ENCODE measurements around the gene WWOX. TPM values are rescaled to one million over a fixed set of nuclear protein-coding genes. Genes with fewer than 3 reads are reported as not detected.

Gene WWOX
- total RNA-seq, 1 donor from 2014 or later = 7.3 TPM

DNA sequence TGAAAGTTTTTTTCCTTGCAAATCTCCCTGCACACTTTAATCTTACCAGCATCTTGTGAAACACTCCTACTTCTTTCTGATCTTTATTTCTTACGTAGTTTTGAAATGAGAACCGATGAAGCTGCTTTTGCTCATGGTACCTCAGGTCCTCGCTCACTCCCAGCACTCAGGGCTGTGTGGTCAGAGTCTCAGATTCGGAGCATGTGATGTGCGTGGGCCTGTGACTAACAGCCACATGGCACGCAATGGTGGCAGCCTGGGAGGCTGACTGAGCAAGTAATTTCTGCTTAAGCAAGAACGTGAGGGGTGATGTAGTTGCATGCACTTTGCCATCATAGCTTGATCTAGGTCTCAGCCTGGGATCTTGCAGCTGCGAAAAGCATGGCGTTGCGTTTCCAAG, 876.8 kb downstream of the WWOX start:
- no peak overlapping the region for H3K9ac ChIP-seq (ENCODE audit: low read length)
- Mint-ChIP-seq H3K27me3 (ENCODE audit: low read depth, unreplicated experiment) (peaks cover 31% of the 10 kb centered on the region), H3K27ac (ENCODE audit: unreplicated experiment) (no peak overlapping the region), H3K4me1 (ENCODE audit: low read depth, unreplicated experiment) (no peaks in the 10 kb centered on the region), H3K36me3 (ENCODE audit: low read depth, unreplicated experiment) (no peaks in the 10 kb centered on the region), H3K9me3 (ENCODE audit: unreplicated experiment) (no peaks in the 10 kb centered on the region), H3K4me3 (ENCODE audit: unreplicated experiment) (no peak overlapping the region)
- H3K27me3 ChIP-seq (ENCODE audit: insufficient read depth, low read length) = no peaks in the 10 kb centered on the region
- H3K79me2 ChIP-seq (ENCODE audit: insufficient read depth, low read length) = no peaks in the 10 kb centered on the region
- no peaks in the 10 kb centered on the region for H3K4me1 ChIP-seq (ENCODE audit: insufficient read depth, low read length)
- H3K36me3 ChIP-seq (ENCODE audit: insufficient read depth, low read length) = no peaks in the 10 kb centered on the region
- H3K9me3 ChIP-seq (ENCODE audit: insufficient read depth, low read depth, low read length) = no peaks in the 10 kb centered on the region
- H3K4me3 ChIP-seq (ENCODE audit: insufficient read depth, low read depth, low read length) = no peak overlapping the region
- no peak overlapping the region for H3K27ac ChIP-seq (ENCODE audit: low read depth, low read length)
- no peaks in the 10 kb centered on the region for H4K20me1 ChIP-seq (ENCODE audit: insufficient read depth, low read length)
- FAIRE-seq (no peak), DNase-seq (ENCODE audit: low read depth) (no peak)
- H2AFZ ChIP-seq (ENCODE audit: low read depth, low read length) = no peak overlapping the region
- no peak for TF ChIP-seq EZH2 (IDR thresholded peaks at IDR 0.05; ENCODE audit: insufficient read depth, low read length)
- TF ChIP-seq, protein P1, sequence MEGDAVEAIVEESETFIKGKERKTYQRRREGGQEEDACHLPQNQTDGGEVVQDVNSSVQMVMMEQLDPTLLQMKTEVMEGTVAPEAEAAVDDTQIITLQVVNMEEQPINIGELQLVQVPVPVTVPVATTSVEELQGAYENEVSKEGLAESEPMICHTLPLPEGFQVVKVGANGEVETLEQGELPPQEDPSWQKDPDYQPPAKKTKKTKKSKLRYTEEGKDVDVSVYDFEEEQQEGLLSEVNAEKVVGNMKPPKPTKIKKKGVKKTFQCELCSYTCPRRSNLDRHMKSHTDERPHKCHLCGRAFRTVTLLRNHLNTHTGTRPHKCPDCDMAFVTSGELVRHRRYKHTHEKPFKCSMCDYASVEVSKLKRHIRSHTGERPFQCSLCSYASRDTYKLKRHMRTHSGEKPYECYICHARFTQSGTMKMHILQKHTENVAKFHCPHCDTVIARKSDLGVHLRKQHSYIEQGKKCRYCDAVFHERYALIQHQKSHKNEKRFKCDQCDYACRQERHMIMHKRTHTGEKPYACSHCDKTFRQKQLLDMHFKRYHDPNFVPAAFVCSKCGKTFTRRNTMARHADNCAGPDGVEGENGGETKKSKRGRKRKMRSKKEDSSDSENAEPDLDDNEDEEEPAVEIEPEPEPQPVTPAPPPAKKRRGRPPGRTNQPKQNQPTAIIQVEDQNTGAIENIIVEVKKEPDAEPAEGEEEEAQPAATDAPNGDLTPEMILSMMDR (IDR thresholded peaks at IDR 0.05; ENCODE audit: insufficient read depth, low read depth, low read length) = no peak
- no peak overlapping the region for H3K4me2 ChIP-seq (ENCODE audit: low read length)

DNA sequence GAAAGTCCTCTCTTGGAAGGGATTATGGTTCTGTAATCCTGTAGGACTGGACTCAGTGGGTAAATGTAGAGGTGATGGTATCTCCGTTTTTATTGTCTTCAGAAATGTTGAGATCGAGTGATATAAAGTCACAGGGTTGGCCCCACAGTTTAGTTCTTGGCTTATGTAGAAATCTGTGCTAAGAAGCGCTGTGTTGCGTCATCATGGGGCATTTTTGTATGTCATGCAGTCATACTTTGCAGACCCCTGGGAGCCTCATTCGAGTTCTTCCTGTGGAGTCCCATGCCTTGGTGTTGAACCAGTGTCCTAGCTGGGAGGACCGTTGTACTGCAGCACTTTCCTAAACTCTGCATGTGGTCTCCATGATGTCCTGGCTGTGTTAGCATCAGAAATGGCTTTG, 881.4 kb downstream of the WWOX start:
- no peak overlapping the region for H3K4me3 Mint-ChIP-seq (ENCODE audit: unreplicated experiment)
- Histone ChIP-seq H3K79me2 (ENCODE audit: insufficient read depth, low read length) (no peaks in the 10 kb centered on the region), H3K27me3 (ENCODE audit: insufficient read depth, low read length) (no peaks in the 10 kb centered on the region), H3K36me3 (ENCODE audit: insufficient read depth, low read length) (no peaks in the 10 kb centered on the region), H3K4me3 (ENCODE audit: insufficient read depth, low read depth, low read length) (no peak overlapping the region), H2AFZ (ENCODE audit: low read depth, low read length) (no peak overlapping the region), H3K9ac (ENCODE audit: low read length) (no peak overlapping the region), H3K4me1 (ENCODE audit: insufficient read depth, low read length) (no peaks in the 10 kb centered on the region), H3K4me2 (ENCODE audit: low read length) (no peak overlapping the region), H4K20me1 (ENCODE audit: insufficient read depth, low read length) (no peaks in the 10 kb centered on the region), H3K9me3 (ENCODE audit: insufficient read depth, low read depth, low read length) (no peaks in the 10 kb centered on the region), H3K27ac (ENCODE audit: low read depth, low read length) (no peak overlapping the region)
- H3K36me3 Mint-ChIP-seq (ENCODE audit: low read depth, unreplicated experiment) = no peaks in the 10 kb centered on the region
- FAIRE-seq (no peak), DNase-seq (ENCODE audit: low read depth) (no peak)
- TF ChIP-seq, protein P1 (IDR thresholded peaks at IDR 0.05; ENCODE audit: insufficient read depth, low read depth, low read length) = no peak
- TF ChIP-seq EZH2 (IDR thresholded peaks at IDR 0.05; ENCODE audit: insufficient read depth, low read length) = no peak
- H3K27me3 Mint-ChIP-seq (ENCODE audit: low read depth, unreplicated experiment) = peaks cover 22% of the 10 kb centered on the region
- no peak overlapping the region for H3K27ac Mint-ChIP-seq (ENCODE audit: unreplicated experiment)
- peaks cover 8% of the 10 kb centered on the region for H3K9me3 Mint-ChIP-seq (ENCODE audit: unreplicated experiment)
- H3K4me1 Mint-ChIP-seq (ENCODE audit: low read depth, unreplicated experiment) = peaks cover 2% of the 10 kb centered on the region

DNA sequence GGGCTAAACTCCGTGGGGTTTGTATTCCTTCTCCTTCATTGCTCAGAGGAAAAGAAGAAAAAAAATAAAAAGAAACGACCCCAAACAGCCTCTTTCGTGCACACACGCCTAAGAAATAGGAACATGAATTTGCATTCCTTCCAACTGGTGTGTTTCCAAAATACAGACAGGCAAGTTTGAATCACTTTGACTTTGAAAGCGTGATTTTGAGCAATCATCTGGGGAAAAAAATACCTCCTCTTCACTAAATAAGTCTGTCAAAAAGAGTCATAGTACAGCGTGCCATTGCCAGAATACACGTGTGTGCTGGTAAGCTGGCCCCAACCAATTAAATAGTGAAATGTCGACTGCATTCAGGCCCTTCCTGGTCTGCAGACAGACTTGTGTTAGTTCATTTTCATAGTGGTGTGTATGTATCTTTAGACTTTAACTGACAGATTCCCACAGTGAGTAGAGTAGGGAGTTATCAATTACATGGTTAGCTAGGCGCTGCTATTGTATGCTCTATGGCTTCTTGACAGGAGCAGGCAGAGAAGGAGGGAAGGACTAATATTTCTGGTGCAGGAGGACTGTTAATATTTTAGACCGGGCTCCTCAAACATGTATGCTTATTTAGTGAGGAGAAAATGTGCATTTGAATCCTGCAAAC, 882.8 kb downstream of the WWOX start:
- TF ChIP-seq, protein P1 (IDR thresholded peaks at IDR 0.05; ENCODE audit: insufficient read depth, low read depth, low read length) = no peak
- no peak for TF ChIP-seq EZH2 (IDR thresholded peaks at IDR 0.05; ENCODE audit: insufficient read depth, low read length)
- no peaks in the 10 kb centered on the region for H3K36me3 Mint-ChIP-seq (ENCODE audit: low read depth, unreplicated experiment)
- H3K4me1 ChIP-seq (ENCODE audit: insufficient read depth, low read length) = no peaks in the 10 kb centered on the region
- H3K9me3 Mint-ChIP-seq (ENCODE audit: unreplicated experiment) = peaks cover 8% of the 10 kb centered on the region
- peaks cover 16% of the 10 kb centered on the region for H3K27me3 Mint-ChIP-seq (ENCODE audit: low read depth, unreplicated experiment)
- no peak for FAIRE-seq
- H2AFZ ChIP-seq (ENCODE audit: low read depth, low read length) = no peak overlapping the region
- no peak overlapping the region for H3K4me3 Mint-ChIP-seq (ENCODE audit: unreplicated experiment)
- no peak for DNase-seq (ENCODE audit: low read depth)
- no peak overlapping the region for H3K27ac ChIP-seq (ENCODE audit: low read depth, low read length)
- H3K9ac ChIP-seq (ENCODE audit: low read length) = no peak overlapping the region
- H3K4me2 ChIP-seq (ENCODE audit: low read length) = no peak overlapping the region
- no peaks in the 10 kb centered on the region for H4K20me1 ChIP-seq (ENCODE audit: insufficient read depth, low read length)
- H3K79me2 ChIP-seq (ENCODE audit: insufficient read depth, low read length) = no peaks in the 10 kb centered on the region
- H3K27me3 ChIP-seq (ENCODE audit: insufficient read depth, low read length) = no peaks in the 10 kb centered on the region
- no peaks in the 10 kb centered on the region for H3K36me3 ChIP-seq (ENCODE audit: insufficient read depth, low read length)
- peaks cover 4% of the 10 kb centered on the region for H3K4me1 Mint-ChIP-seq (ENCODE audit: low read depth, unreplicated experiment)
- H3K9me3 ChIP-seq (ENCODE audit: insufficient read depth, low read depth, low read length) = no peaks in the 10 kb centered on the region
- H3K27ac Mint-ChIP-seq (ENCODE audit: unreplicated experiment) = no peak overlapping the region
- H3K4me3 ChIP-seq (ENCODE audit: insufficient read depth, low read depth, low read length) = no peak overlapping the region
